ENCODE data around the gene ZCCHC7.

- TF ChIP-seq CEBPB (IDR thresholded peaks at IDR 0.05; ENCODE audit: low read depth), result no peak
- no peak for TF ChIP-seq ATF3 (IDR thresholded peaks at IDR 0.05)
- TF ChIP-seq POLR2AphosphoS5 (IDR thresholded peaks at IDR 0.05; ENCODE audit: low read depth, low read length), result no peak
- no peak for TF ChIP-seq CTCF (IDR thresholded peaks at IDR 0.05 in 2 of 3, conservative IDR thresholded peaks at IDR 0.05 in 1 of 3; ENCODE audit: borderline replicate concordance in 1 of 3, insufficient read depth in 1 of 3, low read depth in 2 of 3, low read length in 2 of 3)
- TF ChIP-seq MAX (IDR thresholded peaks at IDR 0.05), result no peak
- TF ChIP-seq ELF1 (IDR thresholded peaks at IDR 0.05; ENCODE audit: borderline replicate concordance, low read depth), result no peak
Measured at GRCh38 chr9:37126214-37126788, 5.9 kb downstream of the ZCCHC7 start.

Data from HCT116 (cell line).